ENCODE measurements around the gene RAD51B. TPM values are rescaled to one million over a fixed set of nuclear protein-coding genes. Genes with fewer than 3 reads are reported as not detected.
"Not testable (repeated sequence)": the region's sequence is repeated elsewhere in the genome, so short reads cannot be mapped to it uniquely, and the experiment has no call there.

The RAD51B gene
- total RNA-seq, 4 donors from 2014 or later, result 5.0 to 31.8 (median 20.6) TPM

GRCh38 chr14:68253878-68254528 is 434.4 kb downstream of the RAD51B start:
- in situ Hi-C loops (cut with MboI; ENCODE audit: low pct_ligation_motif_present in 1 of 4, low pct_unique_long_range_greater_than_20kb in 1 of 4, low sequenced_read_pairs in 3 of 4), result no loop called here
- WGBS, 2 donors (ENCODE audit: low coverage in 1 of 2), result 61 to 72% methylated on average over 2 of the region's 2 CpGs
- H3K27me3 ChIP-seq, result no peaks in the 10 kb centered on the region
- H3K27ac ChIP-seq, result peak overlapping the region in 2 of 4 donors; percentile 22 to 87
- intact Hi-C loops (cut with DNase I; ENCODE audit: low total_unique reads), result no loop called here
- peaks cover 16 to 42% (median 24%) of the 10 kb centered on the region in 4 donors for H3K4me1 ChIP-seq
- H3K4me3 ChIP-seq, result no peak overlapping the region
- H3K36me3 ChIP-seq, result no peaks in the 10 kb centered on the region
- TF ChIP-seq POLR2AphosphoS5 (IDR thresholded peaks at IDR 0.05) (no peak), EP300 (IDR thresholded peaks at IDR 0.05; ENCODE audit: low read depth) (no peak), CTCF (IDR thresholded peaks at IDR 0.05) (no peak), POLR2A (IDR thresholded peaks at IDR 0.05) (no peak)
- DNase-seq, result no peak
- H3K9me3 ChIP-seq, result no peaks in the 10 kb centered on the region

DNA sequence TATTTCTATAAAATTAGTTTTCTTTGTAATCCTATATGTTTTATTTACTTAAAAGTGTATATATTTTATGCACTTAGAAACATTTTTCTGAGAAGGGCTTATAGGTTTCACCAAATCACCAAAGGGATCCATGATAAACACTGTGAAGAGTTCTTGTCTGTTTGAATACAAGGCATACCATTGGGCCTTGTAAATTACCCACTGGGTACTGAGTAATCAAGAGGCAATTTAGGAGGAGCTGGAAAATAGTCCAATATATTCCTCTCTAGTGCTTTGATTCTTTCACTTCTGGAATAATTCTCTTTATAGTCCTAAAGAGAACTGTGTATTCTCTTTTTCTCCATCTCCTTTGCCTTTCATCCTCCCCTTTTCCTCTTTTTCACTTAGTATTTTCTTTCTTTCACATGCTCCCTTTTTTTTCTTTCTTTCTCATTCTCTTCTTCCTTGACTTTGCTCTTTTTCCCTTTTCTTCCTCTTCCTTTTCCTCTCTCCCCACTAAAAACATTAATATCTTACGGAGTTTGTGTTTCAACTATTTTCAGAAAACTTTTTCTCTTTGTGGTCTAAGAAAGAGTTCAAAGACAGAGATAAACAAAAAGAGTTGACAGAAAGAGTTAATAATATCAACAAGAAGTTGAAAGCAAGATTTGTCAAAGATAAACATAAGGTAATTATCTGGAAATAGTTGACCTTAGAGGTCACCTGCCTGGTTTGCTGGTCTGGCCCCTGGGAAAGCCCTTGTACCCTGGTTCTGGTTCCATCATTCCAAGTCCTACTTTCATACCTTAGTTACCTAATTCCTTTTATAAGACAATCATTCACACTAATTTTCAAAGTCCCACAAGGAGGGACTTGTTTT is 435.3 kb downstream of the RAD51B start:
- DNase-seq, result no peak
- Histone ChIP-seq H3K4me3 (no peak overlapping the region), H3K9me3 (no peaks in the 10 kb centered on the region), H3K4me1 (peaks cover 9 to 33% (median 18%) of the 10 kb centered on the region in 4 donors), H3K27ac (peak overlapping the region in 2 of 4 donors; percentile 0 to 29), H3K36me3 (no peaks in the 10 kb centered on the region), H3K27me3 (no peaks in the 10 kb centered on the region)
- WGBS, 2 donors (ENCODE audit: low coverage in 1 of 2), result 86 to 92% methylated on average over 1 of the region's 1 CpG
- intact Hi-C loops (cut with DNase I; ENCODE audit: low total_unique reads) (no loop called here), in situ Hi-C loops (cut with MboI; ENCODE audit: low pct_ligation_motif_present in 1 of 4, low pct_unique_long_range_greater_than_20kb in 1 of 4, low sequenced_read_pairs in 3 of 4) (no loop called here)
- TF ChIP-seq POLR2A (IDR thresholded peaks at IDR 0.05) (no peak), CTCF (IDR thresholded peaks at IDR 0.05) (no peak), POLR2AphosphoS5 (IDR thresholded peaks at IDR 0.05) (no peak), EP300 (IDR thresholded peaks at IDR 0.05; ENCODE audit: low read depth) (no peak)

GRCh38 chr14:68255693-68256178 is 436.2 kb downstream of the RAD51B start:
- H3K4me1 ChIP-seq, result peaks cover 3 to 24% (median 10%) of the 10 kb centered on the region in 4 donors
- no peaks in the 10 kb centered on the region for H3K36me3 ChIP-seq
- no peaks in the 10 kb centered on the region for H3K27me3 ChIP-seq
- intact Hi-C loops (cut with DNase I; ENCODE audit: low total_unique reads), result no loop called here
- in situ Hi-C loops (cut with MboI; ENCODE audit: low pct_ligation_motif_present in 1 of 4, low pct_unique_long_range_greater_than_20kb in 1 of 4, low sequenced_read_pairs in 3 of 4), result no loop called here
- TF ChIP-seq CTCF (IDR thresholded peaks at IDR 0.05) (no peak), POLR2AphosphoS5 (IDR thresholded peaks at IDR 0.05) (no peak), POLR2A (IDR thresholded peaks at IDR 0.05) (no peak), EP300 (IDR thresholded peaks at IDR 0.05; ENCODE audit: low read depth) (no peak)
- 62 to 75% methylated on average over 1 of the region's 1 CpG for WGBS, 2 donors (ENCODE audit: low coverage in 1 of 2)
- H3K9me3 ChIP-seq, result no peaks in the 10 kb centered on the region
- DNase-seq, result no peak
- peak overlapping the region in 2 of 4 donors; percentile 19 to 29 for H3K27ac ChIP-seq
- H3K4me3 ChIP-seq, result no peak overlapping the region

- WGBS, 2 donors (ENCODE audit: low coverage in 1 of 2), result 93 to 100% methylated on average over 1 to 4 of the region's 4 CpGs
- H3K9me3 ChIP-seq, result no peaks in the 10 kb centered on the region
- no peak overlapping the region for H3K4me3 ChIP-seq
- H3K27ac ChIP-seq, result no peak overlapping the region
- TF ChIP-seq POLR2A (IDR thresholded peaks at IDR 0.05) (no peak), POLR2AphosphoS5 (IDR thresholded peaks at IDR 0.05) (no peak), CTCF (IDR thresholded peaks at IDR 0.05) (no peak), EP300 (IDR thresholded peaks at IDR 0.05; ENCODE audit: low read depth) (no peak)
- no peaks in the 10 kb centered on the region for H3K27me3 ChIP-seq
- DNase-seq, result no peak
- H3K4me1 ChIP-seq, result peaks cover 3 to 16% (median 4%) of the 10 kb centered on the region in 4 donors
- in situ Hi-C loops (cut with MboI; ENCODE audit: low pct_ligation_motif_present in 1 of 4, low pct_unique_long_range_greater_than_20kb in 1 of 4, low sequenced_read_pairs in 3 of 4) (no loop called here), intact Hi-C loops (cut with DNase I; ENCODE audit: low total_unique reads) (no loop called here)
- no peaks in the 10 kb centered on the region for H3K36me3 ChIP-seq
Observed at GRCh38 chr14:68257969-68258368, 438.4 kb downstream of the RAD51B start.

DNA sequence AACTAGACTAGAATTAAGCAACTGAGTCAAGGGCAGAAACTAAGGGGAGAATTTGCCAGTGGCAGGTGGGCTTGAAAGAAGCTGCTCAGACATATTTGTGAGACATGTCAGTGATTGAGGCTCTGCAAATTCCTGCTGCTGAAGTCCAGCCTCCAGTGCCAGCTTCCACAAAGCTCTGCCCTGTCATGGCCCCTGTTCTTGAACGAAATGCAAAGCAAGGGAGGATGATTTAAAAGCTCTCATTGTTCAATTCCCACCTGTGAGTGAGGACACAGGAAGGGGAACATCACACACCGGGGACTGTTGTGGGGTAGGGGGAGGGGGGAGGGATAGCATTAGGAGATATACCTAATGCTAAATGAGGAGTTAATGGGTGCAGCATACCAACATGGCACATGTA is 439.4 kb downstream of the RAD51B start:
- DNase-seq; H3K9me3 ChIP-seq; H3K36me3 ChIP-seq; intact Hi-C loops (cut with DNase I; ENCODE audit: low total_unique reads); H3K4me3 ChIP-seq; H3K27me3 ChIP-seq; H3K27ac ChIP-seq; in situ Hi-C loops (cut with MboI; ENCODE audit: low pct_ligation_motif_present in 1 of 4, low pct_unique_long_range_greater_than_20kb in 1 of 4, low sequenced_read_pairs in 3 of 4): not testable (repeated sequence)
- WGBS, 2 donors (ENCODE audit: low coverage in 1 of 2), result 93% methylated on average over 2 of the region's 2 CpGs; no CpG with 5 or more reads in 1 of the 2 donors
- peaks cover 3 to 22% (median 7%) of the 10 kb centered on the region in 4 donors for H3K4me1 ChIP-seq
